AG09309 (cell line): ENCODE data around the gene HSBP1L1.

ENCODE experiments used
- DNase-seq: peaks from one replicate; pipeline ENCODE4 v3.0.0-alpha.2; 2010; ENCODE audit warnings: low read depth
- H3K4me3 ChIP-seq: 2 replicates; pipeline ENCODE4 v1.5.1; 2011; ENCODE audit warnings: mild to moderate bottlenecking, low read depth, low read length, moderate library complexity; ENCODE audit not compliant: control insufficient read depth
- CTCF ChIP-seq: IDR thresholded peaks from 2 replicates; pipeline ENCODE4 v1.5.1; 2011; ENCODE audit warnings: mild to moderate bottlenecking, low read depth, low read length, inconsistent platforms; ENCODE audit not compliant: insufficient read depth, control insufficient read depth; ENCODE audit errors: missing control alignments

Gene HSBP1L1

GRCh38 chr18:79924814-79925731, 39.4 kb upstream of the HSBP1L1 start:
- no peak overlapping the region for H3K4me3 ChIP-seq
- DNase-seq, result no peak
- no peak for TF ChIP-seq CTCF

GRCh38 chr18:79926306-79926705, 38.1 kb upstream of the HSBP1L1 start:
- DNase-seq, result no peak
- TF ChIP-seq CTCF, result no peak
- no peak overlapping the region for H3K4me3 ChIP-seq

GRCh38 chr18:79926715-79927606, 37.5 kb upstream of the HSBP1L1 start:
- no peak for DNase-seq
- no peak for TF ChIP-seq CTCF

GRCh38 chr18:79927607-79928562, 36.6 kb upstream of the HSBP1L1 start:
- H3K4me3 ChIP-seq, result no peak overlapping the region
- DNase-seq, result no peak
- TF ChIP-seq CTCF, result no peak

More at GRCh38 chr18:79926715-79927606, 37.5 kb upstream of the HSBP1L1 start:
- H3K4me3 ChIP-seq, result no peak overlapping the region

- TF ChIP-seq CTCF, result no peak
- no peak overlapping the region for H3K4me3 ChIP-seq
Observed at GRCh38 chr18:79928563-79928960, 35.9 kb upstream of the HSBP1L1 start.

More at GRCh38 chr18:79928563-79928960, 35.9 kb upstream of the HSBP1L1 start:
- no peak for DNase-seq
